Stimulated activated CD8-positive, alpha-beta memory T cell treated with anti-CD3 and anti-CD28 coated beads, Interleukin-7, amount 100 ng/mL, for 4 hours (primary cell): ENCODE measurements around the gene PRKCA.

Source experiments
- DNase-seq, 2 donors: peaks; one replicate each; pipeline ENCODE4 v3.0.0-alpha.2; 2020; ENCODE audit warnings: low read depth in 2 of 2

PRKCA gene

GRCh38 chr17:66413559-66414520, 111.4 kb downstream of the PRKCA start:
- DNase-seq, result no peak

GRCh38 chr17:66414561-66415175, 112.3 kb downstream of the PRKCA start:
- no peak for DNase-seq

DNA sequence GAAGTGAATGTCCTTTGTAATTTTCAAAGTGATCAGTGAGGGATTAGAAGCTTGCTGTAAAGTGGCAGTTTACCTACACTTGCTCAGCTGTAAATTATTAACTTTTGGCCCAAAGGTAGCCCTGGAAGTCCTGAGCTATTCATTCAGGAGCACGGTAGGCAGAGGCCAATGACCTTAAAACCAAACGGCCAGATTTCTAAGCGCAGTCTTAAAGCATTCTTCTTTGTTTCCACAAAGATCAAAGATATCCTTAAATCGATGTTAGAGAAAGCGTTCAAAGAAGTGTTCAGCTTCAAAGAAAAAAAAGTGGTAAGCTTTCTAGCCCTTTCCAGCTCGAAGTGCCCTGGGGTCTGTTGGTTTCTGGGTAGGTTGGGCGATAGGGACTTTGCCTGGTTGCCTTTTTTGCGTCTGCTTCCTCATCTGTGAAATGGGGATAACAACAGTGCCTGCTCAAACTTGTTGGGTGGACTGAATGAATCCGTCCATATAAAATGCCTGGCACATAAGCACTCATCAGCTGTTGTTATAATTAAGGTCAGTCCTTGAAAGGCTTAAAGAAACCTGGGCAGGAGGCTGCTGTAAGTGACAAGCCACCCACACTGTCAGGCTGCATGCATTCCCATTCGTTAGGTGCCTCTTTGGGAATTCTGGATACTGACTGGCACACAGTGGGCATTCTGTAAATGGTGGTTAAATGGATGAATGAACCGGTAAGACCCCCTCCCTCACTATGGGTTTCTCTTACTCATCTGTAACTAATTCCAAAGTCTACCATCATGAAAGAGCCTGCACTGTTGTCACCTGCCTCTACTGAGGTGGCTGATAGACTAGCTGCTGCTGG, 113.2 kb downstream of the PRKCA start:
- no peak for DNase-seq

DNA sequence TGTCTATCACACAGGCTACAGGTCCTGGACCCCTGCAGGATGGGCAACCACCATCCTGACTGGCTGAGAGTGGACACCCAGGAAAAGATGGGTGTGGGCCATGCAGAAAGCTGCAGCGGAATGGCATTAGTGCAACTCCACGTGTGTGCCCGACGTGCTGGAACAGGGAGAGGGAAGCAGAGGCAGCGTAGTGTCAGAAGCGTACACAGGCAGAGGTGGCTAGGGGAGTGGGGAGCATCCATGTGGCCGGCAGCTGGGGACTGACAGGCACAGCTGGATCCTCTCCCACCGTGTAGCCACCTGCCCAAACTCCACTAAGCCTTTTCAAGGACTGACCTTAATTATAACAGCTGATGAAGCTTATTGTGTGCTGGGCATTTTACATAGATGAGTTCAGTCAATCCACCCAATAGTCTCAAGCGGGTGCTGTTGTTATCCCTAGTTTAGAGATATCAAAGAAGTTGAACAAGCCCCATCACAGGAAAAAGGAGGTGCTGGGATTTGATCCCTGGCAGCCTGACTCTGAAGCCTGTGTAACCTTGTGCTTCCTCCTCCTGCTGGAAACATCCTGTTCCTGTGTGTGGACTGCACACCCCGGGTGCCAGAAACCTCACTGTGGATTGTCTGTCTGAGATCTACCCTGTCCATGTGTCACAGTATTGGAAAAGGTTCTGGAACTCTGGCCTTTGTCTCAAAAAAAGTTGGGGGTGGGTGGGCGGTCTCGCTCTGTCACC, 114.0 kb downstream of the PRKCA start:
- DNase-seq, result no peak

DNA sequence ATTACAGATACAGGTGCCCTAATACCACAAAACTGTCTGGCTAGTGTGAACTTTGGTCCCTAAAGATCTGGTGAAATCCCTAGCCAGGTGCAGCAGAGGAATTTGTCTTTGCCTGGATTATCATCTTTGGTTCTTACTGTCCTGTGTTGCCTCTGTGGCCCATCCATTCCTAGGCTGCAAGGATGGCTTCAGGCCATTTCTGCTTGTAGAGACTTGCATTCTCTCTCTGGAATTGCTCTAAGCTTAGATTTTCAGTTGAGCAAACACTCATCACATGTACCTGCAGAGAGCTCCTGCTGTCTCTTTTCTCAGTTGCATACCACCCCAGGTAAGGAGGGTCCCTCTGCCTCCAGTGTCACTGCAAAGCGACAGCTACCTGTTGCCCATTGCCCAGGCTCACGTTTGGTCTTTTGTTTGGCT, 114.9 kb downstream of the PRKCA start:
- DNase-seq, result no peak

DNA sequence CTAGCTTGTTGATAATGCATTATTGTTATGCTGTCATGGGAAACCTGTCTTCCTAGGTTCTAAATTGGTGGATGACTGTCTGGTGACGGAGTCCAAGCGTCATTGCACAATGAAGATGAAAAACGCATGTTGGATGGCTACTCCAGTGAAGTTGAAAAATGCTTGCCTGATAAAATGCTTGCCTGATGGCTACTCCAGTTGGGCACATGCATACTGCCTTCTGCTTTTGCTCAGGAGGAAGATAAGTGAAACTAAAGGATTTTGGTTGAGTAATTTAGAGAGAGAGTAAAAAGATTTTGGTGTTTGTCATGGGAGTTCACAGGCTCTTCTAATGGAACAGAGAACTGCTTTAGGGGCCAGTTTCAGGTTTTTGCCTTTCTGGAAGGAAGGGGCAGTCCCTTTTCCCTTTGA, 118.6 kb downstream of the PRKCA start:
- no peak for DNase-seq

GRCh38 chr17:66422186-66422585, 119.8 kb downstream of the PRKCA start:
- DNase-seq, result no peak

GRCh38 chr17:66423056-66423955, 120.9 kb downstream of the PRKCA start:
- no peak for DNase-seq

DNA sequence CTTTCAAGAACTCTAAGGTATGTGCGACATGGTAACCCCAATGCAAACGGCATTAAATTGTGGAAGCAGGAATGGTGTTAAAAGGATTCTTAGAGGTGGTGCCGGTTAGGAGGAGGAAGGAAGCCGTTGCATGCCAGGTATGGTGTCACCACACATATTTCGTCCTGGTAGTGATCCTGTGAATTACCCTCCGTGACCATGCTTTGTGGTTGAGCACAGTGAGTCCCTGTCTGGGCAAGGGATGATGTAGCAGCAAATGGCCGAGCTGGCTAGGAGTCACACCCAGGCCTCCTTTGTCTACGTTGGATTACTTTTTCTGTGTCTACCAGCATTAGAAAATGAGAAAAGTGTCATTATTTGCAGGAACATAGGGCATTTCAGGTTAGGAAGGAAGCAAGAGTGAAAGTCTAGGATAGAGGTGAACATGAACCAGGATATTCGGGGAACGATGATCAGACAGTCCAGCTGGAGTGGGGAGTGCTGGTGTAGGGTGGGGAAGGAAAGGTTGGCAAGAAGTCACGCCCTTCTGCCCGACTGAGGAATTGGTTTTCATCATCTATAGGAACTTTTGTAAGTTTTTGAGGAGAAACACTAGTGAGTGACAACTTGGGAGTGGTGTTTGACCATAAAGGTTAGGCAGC, 123.5 kb downstream of the PRKCA start:
- DNase-seq, result no peak

DNA sequence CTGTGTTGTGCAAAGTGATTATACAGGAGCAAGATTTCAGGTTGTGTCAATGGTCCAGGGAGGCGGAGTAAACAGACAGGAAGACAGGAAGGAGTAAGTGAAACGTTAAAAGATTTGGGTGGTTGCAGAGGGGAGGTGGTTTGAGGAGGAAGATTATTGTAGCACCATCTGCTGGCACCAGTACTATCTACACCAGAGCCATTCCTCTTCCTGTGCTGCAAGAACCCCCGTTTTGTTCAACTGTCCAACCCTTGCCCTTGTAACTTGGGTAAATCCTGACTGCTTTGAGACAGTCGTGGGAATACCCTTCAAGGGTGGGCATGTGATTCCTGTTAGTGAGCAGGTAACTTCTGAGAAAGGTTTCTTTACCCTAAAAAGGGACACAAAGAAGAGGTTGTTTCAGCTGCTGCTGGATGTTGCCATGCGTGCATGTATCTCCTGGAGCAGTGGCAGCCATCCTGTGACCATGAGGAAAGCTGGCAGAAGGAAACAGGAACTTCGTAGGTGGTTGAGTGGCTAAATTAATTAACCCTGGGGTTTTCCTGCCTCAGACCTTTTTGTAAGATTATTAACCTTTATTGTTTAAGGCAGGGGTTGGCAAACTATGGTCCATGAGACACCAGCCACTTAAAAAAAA, 124.1 kb downstream of the PRKCA start:
- peak; percentile 16 to 34 for DNase-seq

- no peak for DNase-seq
Measured at GRCh38 chr17:66427134-66427533, 124.7 kb downstream of the PRKCA start.

DNA sequence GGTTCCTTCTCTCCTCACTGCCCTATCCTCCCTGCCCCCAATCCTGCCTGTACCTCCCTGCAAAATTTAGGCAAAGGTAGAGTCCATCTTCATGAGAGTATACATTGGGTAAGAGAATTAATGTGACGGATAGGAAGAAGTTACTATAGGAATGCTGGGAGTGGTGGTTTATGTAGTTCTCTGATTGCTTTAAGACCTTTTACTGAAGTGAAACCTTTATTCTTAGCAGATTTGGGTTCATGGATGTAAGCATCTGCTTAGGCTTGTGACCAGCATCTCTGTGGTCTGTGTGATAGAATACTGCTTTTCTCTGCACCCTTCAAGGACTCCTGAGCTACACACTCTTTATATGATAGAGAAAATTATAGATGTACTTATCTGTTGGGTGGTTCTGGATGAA, 127.3 kb downstream of the PRKCA start:
- DNase-seq, result no peak

DNA sequence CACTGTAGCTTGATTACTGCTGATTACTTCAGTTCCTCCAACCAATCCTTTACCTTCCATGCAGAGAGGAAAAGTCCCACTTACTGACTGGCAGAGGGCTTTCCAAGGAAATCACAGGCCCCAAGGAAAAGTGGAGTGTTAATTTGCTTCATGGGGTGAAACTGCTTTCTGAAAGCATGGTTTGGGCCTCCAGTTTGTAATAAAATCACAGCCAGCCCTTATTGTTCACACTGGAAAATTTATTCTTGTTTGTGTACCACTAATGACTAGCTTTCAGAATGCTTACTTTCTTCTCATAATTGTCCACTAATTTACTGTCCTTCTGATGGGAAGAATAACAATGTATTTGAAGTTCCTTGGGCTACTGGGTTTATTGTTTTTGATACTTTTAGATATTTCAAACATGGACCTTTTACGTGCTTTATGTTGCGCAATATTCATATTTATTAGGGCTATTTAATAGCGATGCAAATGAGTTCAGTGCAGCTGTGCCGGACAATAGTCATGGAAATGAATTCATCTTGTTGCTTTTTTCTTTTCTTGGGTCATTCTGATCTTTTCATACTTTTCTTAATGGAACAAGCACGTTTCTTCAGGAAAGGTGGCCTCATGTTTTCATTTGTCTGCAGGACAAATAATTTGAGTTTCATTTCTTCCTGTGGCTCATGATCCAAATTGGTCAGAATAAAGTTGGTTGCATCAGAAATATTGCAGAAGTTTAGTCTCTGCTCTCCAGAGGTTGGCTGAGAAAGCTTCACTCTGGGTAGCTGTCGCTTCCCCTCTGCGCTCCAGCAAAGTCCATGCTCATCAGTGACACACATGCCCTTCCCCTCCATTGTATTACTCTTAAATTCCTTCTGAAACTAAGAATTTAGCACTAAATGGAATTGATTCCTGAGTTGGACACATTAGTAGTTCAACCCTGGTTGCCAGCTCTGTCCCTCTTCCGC, 128.7 kb downstream of the PRKCA start:
- DNase-seq, result no peak

DNA sequence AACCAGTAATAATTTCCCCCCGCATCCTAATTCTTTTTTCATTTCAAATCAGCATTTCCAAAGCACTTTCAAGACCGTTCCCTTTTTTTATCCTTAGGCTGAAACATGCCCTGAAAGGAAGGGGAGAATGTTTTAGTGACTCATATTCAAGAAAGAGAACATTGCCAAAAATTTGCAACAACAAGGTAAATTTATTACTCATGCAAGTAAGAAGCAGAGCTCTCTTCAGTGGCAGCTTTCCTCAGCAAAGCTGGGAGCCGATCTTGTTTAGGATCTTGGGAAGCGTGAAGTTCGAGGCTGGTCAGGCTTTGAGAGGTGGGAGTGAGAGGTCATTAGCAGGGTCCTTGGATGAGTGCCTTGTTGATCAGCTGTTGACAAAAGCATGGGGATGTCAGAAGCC, 129.5 kb downstream of the PRKCA start:
- no peak for DNase-seq

- DNase-seq, result no peak
Measured at GRCh38 chr17:66432411-66432957, 130.1 kb downstream of the PRKCA start.

DNA sequence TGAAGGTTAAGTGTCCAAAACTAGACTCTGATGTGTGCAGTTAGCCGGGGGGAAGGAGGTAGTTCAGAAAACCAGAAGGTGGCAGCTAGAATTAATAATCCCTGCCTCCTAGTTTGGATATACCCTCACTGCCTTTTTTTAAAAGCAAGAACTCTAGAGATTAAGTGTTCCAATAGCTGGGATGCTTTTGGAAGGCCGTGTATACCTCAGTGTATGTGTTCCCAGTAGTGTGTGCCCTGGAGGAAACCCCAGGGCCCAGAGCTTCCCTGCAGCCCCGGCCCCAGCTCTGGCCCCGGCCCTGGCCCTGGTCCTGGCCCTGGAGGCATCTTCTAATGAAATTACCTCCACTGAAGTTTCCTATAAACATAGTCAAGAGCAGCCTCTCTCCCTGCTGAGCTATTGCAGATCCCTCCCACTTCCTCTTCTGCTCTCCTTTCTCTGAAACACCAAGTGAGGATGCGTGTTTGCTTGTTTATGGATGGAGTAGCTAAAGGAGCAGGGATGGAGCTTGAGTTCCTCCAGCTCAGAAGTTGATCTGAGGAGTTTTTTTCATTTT, 130.7 kb downstream of the PRKCA start:
- no peak for DNase-seq

GRCh38 chr17:66435182-66435581, 132.8 kb downstream of the PRKCA start:
- DNase-seq, result no peak

DNA sequence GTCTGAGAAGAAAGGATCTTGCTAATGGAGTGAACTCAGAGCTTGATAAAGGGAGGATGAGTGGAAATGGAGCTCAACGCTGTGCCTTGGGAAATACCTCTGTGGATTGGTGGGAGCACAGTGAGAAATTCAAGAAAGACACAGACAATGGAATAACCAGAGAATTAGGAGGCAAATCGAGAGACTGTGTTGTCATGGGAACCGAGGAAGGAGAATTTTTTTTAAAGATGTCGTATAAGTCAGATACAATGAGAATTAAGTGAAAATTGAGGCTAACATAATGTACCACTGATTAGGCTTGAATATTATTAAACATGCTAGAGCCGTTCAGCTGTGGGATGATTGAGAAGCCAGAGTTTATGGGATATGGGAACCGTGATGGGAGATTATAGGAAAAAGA, 134.2 kb downstream of the PRKCA start:
- no peak for DNase-seq
